ENCODE results near the gene TENT4A.

Gene TENT4A

GRCh38 chr5:6774721-6775204 lies 61.5 kb downstream of the TENT4A start:
- in situ Hi-C loops (cut with MboI; ENCODE audit: low sequenced_read_pairs, unreplicated experiment), result no loop called here
- TF ChIP-seq, protein P1, sequence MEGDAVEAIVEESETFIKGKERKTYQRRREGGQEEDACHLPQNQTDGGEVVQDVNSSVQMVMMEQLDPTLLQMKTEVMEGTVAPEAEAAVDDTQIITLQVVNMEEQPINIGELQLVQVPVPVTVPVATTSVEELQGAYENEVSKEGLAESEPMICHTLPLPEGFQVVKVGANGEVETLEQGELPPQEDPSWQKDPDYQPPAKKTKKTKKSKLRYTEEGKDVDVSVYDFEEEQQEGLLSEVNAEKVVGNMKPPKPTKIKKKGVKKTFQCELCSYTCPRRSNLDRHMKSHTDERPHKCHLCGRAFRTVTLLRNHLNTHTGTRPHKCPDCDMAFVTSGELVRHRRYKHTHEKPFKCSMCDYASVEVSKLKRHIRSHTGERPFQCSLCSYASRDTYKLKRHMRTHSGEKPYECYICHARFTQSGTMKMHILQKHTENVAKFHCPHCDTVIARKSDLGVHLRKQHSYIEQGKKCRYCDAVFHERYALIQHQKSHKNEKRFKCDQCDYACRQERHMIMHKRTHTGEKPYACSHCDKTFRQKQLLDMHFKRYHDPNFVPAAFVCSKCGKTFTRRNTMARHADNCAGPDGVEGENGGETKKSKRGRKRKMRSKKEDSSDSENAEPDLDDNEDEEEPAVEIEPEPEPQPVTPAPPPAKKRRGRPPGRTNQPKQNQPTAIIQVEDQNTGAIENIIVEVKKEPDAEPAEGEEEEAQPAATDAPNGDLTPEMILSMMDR (IDR thresholded peaks at IDR 0.05; ENCODE audit: borderline replicate concordance, control extremely low read depth, extremely low read depth, insufficient read depth, missing control alignments), result no peak
- no peak for DNase-seq (ENCODE audit: low spot score)

DNA sequence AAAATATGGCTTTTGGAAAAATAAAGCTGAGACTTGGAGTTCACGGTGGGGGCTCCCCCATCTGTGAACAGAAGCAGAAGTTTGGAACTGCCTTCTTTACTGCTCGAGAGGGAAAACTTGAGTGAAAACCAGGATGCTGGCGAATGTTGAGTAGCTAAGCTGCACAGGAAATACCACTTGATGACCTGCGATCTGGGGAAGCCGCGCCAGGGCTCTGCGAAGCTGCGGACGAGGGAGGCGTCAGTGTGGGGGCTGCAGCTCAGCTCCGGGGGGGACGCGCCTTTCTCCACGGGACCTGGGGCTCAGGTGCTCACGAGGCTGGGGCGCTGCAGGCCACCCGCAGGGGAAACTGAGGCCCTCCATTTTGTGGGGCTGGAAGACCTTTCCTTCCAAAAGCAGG lies 62.3 kb downstream of the TENT4A start:
- peak; percentile 35 for DNase-seq (ENCODE audit: low spot score)
- TF ChIP-seq, protein P1 (IDR thresholded peaks at IDR 0.05; ENCODE audit: borderline replicate concordance, control extremely low read depth, extremely low read depth, insufficient read depth, missing control alignments), result no peak
- in situ Hi-C loops (cut with MboI; ENCODE audit: low sequenced_read_pairs, unreplicated experiment), result no loop called here

DNA sequence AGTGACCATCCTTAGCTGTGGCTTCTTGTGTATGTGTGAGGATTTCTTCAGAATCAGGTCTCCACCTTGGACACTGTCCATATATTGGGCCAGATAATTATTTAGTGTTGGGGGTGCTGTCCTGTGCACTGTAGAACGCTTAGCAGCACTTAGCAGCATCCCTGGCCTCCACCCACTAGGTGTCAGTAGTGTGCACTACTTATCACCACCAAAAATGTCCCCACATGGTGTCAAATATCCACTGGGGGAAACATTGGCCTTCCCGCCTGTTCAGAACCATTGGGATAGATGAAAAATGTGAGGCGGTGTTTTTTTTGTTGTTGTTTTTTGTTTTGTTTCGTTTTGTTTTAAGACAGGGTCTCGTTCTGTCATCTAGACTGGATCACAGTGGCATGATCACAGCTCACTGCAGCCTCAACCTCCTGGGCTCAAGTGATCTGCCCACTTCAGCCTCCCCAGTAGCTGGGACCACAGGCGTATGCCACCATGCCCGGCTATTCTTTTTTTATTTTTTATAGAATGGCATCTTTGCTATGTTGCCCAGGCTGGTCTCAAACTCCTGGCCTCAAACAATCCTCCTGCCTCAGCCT lies 67.7 kb downstream of the TENT4A start:
- TF ChIP-seq, protein P1 (IDR thresholded peaks at IDR 0.05; ENCODE audit: borderline replicate concordance, control extremely low read depth, extremely low read depth, insufficient read depth, missing control alignments), result peak; percentile 28
- in situ Hi-C loops (cut with MboI; ENCODE audit: low sequenced_read_pairs, unreplicated experiment), result no loop called here
- peak; percentile 45 for DNase-seq (ENCODE audit: low spot score)

DNA sequence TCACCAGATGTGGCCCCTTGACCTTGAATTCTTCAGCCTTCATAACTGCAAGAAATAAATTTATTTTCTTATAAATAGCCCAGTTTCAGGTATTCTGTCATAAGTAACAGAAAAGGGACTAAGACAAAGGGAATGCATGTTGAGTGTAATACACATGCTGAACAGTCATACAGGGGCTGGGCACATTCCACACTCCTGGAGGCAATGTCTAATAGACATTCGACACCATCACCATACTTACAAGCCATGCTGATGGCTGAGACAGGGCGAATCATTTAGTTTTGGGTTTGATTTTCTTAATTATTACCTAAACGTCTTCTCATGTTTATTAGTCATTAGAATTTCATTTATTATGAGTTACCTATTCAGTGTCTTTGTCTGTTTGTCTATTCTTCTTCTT lies 68.5 kb downstream of the TENT4A start:
- TF ChIP-seq, protein P1 (IDR thresholded peaks at IDR 0.05; ENCODE audit: borderline replicate concordance, control extremely low read depth, extremely low read depth, insufficient read depth, missing control alignments), result no peak
- in situ Hi-C loops (cut with MboI; ENCODE audit: low sequenced_read_pairs, unreplicated experiment), result no loop called here
- DNase-seq (ENCODE audit: low spot score), result no peak

- DNase-seq (ENCODE audit: low spot score), result no peak
- TF ChIP-seq, protein P1 (IDR thresholded peaks at IDR 0.05; ENCODE audit: borderline replicate concordance, control extremely low read depth, extremely low read depth, insufficient read depth, missing control alignments), result no peak
- in situ Hi-C loops (cut with MboI; ENCODE audit: low sequenced_read_pairs, unreplicated experiment), result no loop called here
Measured at GRCh38 chr5:6783787-6784186, 70.6 kb downstream of the TENT4A start.

DNA sequence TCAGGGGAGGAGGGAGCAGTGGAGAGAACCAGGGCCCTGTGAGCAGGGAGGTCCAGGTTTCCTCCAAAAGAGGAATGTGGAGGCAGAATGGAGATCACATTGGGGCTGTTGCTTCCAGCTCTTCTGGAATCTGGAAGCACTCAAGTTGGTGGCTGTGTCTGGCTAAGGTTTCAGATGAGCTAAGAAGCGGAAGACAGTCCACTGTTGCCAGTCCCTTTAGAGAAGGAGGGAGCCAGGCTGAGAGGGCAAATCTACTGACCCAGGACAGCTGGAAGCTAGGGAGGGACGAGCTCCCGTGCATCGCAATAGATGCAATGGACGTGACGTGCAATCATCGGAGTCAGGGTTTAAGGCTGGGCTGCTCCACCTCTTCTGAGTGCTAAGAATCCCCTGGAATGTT lies 71.2 kb downstream of the TENT4A start:
- TF ChIP-seq, protein P1 (IDR thresholded peaks at IDR 0.05; ENCODE audit: borderline replicate concordance, control extremely low read depth, extremely low read depth, insufficient read depth, missing control alignments), result no peak
- DNase-seq (ENCODE audit: low spot score), result no peak
- in situ Hi-C loops (cut with MboI; ENCODE audit: low sequenced_read_pairs, unreplicated experiment), result no loop called here

Measured in GM13976 (cell line).